Eye (tissue), 1 donor: ENCODE data around the gene AIG1.
"Not testable (repeated sequence)": the region's sequence is repeated elsewhere in the genome, so short reads cannot be mapped to it uniquely, and the experiment has no call there.

Experiments
- DNase-seq: peaks from one replicate; pipeline ENCODE4 v3.0.0-alpha.2; 2015

Gene AIG1, protein sequence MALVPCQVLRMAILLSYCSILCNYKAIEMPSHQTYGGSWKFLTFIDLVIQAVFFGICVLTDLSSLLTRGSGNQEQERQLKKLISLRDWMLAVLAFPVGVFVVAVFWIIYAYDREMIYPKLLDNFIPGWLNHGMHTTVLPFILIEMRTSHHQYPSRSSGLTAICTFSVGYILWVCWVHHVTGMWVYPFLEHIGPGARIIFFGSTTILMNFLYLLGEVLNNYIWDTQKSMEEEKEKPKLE

DNA sequence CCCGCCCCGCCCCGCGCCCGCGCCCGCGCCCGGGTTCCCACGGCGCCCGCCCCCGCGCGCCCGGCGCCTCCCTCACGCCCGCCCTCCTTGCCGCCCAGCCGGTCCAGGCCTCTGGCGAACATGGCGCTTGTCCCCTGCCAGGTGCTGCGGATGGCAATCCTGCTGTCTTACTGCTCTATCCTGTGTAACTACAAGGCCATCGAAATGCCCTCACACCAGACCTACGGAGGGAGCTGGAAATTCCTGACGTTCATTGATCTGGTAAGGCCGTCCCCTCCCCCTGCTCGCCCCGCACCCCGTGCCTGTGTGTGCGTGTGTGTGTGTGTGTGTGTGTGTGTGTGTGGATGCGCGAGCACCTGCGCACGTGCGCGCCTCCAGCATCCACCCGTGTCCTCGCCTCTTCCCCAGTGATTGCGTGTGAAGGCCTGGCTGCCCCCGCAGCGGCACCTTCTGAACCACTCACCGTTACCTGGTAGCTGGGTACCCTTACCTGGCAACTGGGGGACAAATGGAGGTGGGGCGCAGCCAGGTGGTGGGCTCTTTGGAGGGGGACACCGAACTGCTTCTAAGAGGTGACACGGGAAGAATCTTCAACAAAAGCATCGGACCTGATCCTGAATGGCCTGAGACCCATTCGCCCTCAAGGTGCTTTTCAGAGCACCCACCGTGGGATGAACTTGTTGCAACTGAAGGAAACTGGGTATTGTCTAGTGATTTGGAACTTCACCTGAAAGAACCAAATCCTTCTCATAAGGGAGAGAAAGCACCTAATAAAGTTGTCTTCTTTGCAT, at the start of gene AIG1:
Gene AIG1 (plus strand): TSS at position 84 of the 791 bp plus-strand sequence. CDS start 37 bp downstream, at position 121.
- DNase-seq: peak; percentile 90

DNA sequence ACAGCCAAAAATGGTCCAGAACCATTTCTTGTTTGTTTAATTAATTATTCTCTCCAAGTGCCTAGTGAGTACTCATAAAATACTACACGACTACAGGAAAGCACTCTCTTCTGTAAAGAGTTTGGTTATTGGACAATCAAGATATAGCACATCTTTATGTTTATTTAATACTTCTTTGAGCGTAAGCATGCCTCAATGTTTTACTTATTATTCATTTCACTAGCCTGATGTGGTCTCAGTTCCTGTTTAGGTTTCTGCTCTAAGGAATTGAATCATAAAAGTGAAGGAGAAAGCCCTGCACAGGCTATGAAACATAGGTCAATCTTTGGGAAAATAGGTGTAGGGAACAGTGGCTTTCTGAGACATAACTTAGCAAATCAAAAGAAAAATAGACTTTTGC, 45.9 kb upstream of the AIG1 start:
- no peak for DNase-seq

DNA sequence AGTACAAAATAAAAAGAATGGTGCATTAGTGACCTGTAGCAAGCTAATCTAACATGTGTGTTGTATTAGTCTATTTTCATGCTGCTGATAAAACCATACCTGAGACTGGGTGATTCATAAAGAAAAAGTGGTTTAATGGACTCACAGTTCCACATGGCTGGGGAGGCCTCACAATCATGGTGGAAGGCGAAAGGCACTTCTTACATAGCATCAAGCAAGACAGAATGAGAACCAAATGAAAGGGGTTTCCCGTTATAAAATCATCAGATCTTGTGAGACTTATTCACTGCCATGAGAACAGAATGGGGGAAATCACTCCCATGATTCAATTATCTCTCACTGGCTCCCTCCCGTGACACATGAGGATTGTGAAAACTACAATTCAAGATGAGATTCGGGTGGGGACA, 45.4 kb upstream of the AIG1 start:
- no peak for DNase-seq

DNA sequence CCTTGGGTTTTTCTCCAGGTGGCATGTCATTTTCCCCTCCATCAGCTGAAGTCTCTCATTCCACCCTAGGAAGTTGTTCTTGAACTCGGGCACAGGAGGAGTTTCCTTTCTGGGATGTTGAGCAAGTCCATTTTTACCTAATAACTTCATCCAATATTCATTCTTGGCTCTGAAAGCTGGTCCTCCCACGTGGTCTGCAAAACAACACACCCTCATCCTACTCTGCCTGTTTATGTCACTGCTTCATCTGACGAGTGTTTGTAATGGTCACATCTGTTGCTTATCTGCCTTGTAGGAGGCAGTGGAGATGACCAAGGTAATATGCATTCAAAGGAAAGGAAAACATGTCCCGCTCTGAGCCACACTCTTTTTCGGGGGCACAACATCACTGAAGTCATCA, 41.7 kb upstream of the AIG1 start:
- DNase-seq: no peak

DNA sequence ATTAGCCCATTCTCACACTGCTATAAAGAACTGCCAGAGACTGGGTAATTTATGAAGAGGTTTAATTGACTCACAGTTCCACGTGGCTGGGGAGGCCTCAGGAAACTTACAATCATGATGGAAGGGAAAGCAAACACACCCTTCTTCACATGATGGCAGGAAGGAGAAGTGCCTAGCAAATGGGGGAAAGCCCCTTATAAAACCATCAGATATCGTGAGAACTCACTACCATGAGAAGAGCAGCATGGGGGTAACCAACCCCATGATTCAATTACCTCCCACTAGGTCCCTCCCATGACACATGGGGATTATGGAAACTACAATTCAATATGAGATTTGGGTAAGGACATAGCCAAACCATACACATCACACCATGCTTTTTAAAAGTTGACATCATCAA, 39.8 kb upstream of the AIG1 start:
- not testable (repeated sequence) for DNase-seq

DNA sequence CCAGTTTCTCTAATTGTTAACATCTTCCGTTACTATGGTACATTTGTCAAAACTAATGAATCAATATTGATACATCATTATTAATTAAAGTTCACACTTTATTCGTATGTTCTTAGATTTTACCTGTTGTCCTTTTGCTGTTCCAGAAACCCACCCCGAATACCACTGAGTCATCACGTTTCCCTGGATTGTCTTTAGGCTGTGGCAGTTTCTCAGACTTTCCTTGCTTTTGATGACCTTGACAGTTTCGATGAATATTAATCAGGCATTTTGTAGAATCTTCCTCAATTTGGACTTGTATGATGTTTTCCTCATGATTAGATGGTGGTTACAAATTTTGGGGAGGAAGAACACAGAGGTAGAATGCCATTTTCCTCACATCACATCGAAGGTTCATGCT, 39.1 kb upstream of the AIG1 start:
- DNase-seq: no peak

DNA sequence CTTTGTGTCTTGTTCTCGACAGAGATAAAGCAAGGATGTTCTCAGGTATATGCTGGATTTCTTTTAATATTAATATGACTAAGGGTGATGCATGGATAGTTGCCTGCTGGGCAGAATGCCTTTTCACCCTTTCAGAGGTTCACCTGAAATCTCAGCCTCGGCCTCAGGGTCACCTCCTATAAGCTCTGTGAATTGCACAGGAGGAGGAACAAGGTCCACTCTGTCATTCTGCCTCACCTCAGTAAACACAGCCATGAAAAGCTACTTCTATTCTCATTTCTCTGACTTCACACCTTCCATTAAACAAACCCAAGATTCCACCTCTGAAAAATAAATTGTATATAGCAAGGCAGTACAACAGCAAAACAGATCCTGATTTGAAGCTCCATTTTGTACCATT, 38.1 kb upstream of the AIG1 start:
- DNase-seq: no peak

DNA sequence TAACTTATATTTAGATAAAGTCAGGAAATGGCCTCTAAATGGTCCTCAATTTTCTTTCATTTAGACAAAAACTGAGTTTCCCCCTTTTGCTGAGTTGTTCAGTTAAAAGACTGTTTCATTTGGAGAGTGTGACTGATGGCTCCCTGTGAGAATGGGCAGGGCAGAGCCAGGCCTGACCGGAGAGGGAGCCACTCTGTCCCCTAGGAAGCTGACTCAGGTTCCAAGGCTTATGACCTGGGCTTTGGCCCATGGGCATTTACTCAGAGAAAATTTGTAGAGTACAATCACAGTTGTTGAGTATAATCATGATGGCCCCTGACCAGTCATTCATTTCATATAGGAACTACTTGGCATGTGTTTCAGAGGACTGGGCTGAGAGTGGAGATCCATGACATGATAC, 37.0 kb upstream of the AIG1 start:
- no peak for DNase-seq

DNA sequence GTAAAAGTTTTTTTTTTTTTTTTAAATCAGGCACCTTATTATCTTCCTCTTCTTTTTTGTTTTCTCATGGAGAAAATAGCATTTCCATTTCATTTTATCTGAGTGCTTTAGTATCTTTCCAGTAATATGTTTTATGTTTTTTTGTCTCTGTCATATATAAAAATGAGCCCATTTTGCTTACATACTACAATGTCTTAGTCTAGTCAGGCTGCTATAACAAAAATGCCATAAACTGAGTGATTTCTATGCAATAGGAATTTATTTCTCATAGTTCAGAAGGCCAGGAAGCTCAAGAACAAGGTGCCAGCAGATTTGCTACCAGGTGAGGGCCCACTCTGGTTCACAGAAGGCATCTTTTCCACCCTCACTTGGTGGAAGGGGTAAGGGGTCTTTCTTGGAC, 35.7 kb upstream of the AIG1 start:
- DNase-seq: no peak

DNA sequence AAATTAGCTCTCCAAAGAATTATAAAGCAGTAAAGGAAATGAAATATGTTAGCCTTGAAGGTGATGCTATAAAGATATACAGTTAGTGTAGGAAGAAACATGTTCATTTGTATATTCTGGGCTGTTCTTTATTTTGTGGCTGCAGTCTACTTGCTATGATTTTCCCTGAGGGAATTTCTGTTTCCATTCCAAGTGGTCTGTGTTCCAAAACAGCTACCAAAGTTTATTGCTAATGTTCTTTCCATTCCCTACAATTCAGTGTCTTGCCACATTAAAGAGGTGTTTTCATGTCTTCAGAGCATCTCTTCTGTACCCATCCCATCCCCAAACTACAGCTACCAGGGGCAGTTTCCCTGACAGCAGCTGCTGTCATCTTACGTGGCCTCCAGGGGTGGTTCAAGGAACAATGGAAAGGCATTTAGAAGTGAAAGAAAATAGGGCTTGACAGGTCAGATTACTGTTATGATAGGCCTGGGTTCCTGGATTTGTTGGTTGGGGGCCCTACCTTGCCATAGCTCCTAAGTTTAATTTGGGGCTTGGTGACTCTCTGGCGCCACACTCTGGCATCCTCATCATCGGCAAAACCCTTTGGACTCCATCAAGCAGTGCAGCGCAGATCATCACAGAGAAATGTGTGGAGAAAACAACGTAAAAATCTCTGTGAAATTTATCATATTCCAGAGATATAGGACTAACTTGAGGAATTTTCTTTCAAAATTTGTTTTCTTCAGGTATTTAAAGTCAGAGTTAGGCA, 33.8 kb upstream of the AIG1 start:
- peak; percentile 31 for DNase-seq

DNA sequence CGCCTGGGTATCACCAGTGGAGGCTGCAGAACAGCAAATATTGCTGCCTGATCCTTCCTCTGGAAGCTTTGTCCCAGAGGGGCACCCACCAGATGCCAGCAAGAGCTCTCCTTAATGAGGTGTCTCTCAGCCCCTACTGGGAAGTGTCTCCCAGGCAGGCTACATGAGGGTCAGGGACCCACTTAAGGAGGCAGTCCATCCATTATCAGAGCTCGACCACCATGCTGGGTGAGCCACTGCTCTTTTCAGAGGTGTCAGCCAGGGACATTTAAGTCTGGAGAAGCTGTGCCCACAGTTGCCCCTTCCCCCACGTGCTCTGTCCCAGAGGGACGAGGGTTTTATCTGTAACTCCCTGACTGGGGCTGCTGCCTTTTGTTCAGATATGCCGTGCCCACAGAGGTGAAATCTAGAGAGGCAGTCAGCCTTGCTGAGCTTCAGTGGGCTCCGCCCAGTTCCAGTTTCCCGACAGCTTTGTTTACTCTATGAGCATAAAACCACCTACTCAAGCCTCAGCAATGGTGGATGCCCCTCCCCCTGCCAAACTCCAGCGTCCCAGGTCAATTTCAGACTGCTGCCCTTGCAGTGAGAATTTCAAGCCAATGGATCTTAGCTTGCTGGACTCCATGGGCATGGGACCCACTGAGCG, 25.9 kb upstream of the AIG1 start:
- DNase-seq: no peak

DNA sequence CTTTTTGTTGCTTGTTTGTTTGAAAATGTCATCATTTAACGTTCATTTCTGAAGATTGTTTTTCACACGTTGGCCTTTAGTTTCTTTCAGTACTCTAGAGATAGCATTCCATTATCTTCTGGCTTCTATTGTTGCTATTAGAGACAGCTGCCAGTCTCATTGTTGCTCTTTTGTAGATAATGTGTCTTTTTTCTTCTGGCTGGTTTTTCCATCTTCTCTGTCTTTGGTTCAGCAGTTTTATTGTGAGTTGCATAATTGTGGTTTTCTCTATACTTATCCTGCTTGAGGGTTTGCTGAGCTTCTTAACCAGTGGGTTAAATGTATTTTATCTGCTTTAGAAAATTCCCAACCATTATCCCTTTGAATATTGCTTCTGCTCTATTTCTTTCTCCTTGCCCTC, 23.2 kb upstream of the AIG1 start:
- no peak for DNase-seq

DNA sequence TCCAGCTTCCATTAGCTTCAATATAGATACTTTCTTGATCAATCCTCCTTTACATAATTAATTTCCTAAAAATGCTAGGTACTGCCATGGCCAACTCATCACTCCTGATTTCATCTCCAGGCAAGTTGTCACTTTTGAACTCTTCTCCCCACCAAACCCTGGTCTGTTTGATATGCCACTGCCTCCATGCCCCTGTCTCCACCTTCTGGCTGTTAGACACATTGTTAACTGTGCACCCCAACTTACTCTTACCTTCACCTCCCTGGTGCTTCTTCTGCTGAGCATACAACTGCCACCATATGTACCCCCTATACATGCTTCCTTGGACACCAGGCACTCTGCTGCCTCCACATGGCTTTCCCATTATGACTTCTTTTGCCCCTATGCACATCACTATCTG, 21.9 kb upstream of the AIG1 start:
- DNase-seq: no peak

DNA sequence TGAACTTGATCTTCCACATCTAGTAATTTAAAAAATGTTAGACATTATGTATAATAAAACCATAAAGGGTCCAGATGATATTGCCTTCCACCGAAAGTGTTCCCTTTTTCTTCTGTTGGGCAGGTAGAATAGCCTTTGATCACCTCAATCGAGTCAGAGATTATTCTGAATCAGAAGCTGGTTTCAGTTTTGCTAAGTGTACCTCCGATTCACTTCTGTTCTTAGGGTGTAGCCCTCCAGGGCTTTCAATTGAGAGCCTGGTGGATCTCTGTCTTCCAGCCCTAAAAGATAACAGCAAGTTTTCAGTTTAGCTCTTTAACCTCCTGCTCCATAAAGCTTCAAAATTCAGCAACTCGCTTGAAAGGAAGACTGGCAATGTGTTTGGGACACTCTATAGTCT, 21.1 kb upstream of the AIG1 start:
- no peak for DNase-seq

DNA sequence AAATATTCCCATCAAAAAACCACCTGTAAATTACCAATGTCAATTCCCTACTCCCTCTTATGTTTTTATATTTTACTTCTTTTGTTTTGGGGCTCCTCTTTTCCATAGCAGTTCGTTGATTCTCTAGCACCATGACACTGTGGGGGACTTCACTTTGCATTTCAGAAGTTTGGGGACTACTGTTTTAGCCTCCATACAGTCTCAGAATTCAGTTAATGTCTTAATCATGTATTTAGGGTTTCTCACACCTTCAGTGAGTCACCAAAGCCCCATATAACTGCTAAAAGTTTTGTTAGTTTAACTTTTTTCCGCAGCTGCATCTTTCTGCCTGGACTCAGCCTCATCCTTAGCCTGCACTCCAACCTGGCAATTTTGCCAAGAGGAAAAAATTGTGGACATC, 20.7 kb upstream of the AIG1 start:
- no peak for DNase-seq

DNA sequence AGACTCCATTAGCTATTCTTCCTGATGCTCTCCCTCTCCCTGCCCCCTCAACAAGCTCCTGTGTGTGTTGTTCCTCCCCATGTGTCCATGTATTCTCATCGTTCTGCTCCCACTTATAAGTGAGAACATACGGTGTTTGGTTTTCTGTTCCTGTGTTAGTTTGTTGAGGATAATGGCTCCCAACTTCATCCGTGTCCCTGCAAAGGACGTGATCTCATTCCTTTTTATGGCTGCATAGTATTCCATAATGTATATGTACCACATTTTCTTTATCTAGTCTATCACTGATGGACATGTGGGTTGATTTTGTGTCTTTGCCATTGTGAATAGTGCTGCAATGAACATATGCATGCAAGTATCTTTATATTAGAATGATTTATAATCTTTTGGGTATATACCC, 16.3 kb upstream of the AIG1 start:
- DNase-seq: not testable (repeated sequence)

DNA sequence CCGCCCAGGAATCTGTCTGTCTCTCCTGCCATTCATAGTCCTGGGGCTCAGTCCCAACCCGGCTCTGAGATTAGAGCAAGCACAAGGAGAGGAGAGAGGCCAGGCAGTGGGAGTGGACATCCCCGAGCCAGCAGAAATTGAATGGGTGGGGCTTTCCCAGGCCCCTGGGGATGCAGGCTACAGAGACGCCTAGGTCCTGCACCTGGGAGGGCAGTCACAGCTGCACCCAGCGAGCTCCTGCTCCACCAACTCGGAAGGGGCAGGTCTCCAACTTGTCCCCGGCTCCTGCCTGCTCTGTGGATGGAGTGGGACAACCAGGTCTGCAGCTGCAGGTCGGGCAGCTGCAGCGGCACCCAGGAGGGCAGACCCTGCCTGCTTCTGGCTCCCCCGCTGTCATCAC, 11.1 kb upstream of the AIG1 start:
- DNase-seq: no peak

DNA sequence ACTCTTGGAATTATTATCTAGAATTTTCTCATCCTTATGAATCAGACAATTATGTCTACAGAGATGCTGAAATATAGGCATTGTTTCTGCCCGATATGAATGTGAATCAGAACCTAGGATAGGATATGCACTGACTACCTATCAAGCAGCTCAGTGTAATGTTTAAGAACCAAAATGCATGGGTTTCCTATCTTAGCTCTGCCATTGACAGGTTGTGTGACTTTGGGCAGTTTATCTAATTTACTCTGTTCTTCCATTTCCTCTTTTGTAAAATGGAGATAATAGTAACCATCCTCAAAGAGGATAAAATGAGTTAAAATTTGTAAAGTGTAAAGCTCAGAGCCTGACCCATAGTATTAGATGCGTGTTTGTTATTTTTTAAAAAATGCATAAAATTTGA, 10.2 kb upstream of the AIG1 start:
- no peak for DNase-seq

DNA sequence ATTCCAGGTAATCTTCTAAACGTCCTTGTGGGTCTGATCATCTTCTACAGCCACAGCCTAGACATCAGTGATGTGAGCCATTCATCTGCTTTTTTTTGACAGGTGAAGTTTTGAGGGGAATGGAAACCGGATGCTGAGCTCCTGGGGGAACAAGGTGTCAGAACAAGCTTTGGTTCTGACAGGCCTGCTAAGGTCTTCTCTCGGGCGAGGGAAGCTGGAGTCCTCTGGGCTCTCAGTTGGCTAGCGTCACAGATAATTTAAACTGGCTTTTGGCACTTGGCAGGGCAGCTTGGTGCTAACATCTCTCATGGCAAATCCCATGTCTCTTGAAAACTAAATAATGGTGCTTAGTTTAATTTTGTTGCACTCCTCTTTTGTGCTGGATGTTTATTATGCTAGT, 8.4 kb upstream of the AIG1 start:
- DNase-seq: no peak

DNA sequence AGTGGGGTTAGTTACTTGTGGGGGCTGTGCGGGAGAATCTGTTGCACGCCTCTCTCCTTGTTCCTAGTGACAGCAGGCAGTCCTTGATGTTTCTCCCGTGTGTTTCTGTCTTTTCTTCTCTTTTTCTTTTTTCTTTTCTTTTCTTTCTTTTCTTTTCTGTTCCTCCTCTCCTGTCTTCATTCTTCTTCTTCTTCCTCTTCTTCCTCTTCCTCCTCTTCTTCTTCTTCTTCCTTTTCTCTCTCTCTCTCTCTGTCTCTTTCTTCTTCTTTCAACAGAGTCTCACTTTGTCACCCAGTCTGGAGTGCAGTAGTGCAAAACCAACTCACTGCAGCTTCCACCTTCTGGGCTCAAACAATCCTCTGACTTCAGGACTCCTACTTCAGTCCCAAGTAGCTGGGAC, 6.8 kb upstream of the AIG1 start:
- DNase-seq: no peak

DNA sequence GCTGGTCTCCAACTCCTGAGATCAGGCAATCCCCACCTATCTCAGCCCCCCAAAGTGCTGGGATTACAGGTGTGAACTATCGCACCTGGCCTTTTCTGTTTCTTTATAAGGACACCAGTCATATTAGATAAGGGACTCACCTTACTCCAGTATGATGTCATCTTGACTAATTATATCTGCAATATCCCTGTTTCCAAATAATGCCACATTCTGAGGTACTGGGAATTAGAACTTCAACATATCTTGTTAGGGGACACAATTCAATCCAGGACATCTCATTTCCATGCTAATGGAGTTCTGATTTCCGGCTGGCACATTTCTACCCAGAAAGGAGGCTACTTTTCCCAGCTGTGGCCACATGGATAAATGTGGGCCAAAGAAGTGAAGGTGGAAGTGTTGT, 6.4 kb upstream of the AIG1 start:
- DNase-seq: no peak

DNA sequence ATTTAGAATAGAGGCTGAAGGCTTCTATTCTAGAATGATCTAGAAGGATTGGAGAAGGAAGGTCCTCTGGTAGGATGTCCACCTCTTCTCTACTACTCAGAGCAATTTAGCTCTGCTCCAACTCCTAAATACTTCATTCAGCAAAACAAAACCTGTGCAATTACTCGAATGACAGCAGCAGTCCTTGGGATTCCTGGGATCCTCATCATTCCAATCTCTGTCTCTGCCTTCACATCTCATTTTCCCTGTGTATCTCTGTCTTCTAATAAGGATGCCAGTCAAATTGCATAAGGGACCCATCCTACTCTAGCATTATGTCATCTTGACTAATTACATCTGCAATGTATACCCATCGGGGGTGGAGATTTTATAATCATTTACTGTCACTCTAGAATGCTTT, 5.5 kb upstream of the AIG1 start:
- DNase-seq: no peak

DNA sequence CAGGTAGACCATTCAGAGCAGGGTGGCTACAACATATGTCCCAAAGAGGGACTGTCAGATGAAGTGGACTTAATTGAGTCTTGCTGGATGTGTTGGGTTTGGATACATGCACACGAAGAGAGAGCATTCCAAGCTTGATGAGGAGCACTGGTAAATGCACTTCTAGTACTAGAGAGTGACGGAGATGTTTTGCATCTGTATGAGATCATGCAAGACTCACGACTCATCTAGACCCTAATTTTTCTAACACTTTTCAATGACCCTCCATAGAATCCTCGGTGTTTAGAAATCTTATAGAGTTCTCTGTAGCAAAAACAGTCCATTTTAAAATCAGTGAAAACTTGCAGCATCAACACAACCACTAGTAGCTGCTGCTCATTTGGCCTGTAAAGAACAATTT, 4.8 kb upstream of the AIG1 start:
- DNase-seq: no peak

DNA sequence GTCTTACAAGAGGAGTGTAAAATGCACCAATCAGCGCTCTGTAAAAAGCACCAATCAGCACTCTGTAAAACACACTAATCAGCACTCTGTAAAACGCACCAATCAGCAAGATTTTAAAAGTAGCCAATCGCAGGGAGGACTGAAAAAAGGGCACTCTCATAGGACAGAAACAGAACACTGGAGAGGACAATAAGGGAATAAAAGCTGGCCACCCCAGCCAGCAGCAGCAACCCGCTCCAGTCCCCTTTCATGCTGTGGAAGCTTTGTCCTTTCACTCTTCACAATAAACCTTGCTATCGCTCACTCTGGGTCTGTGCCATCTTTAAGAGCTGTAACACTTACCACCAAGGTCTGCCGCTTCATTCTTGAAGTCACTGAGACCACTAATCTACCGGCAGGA, 1.7 kb upstream of the AIG1 start:
- peak; percentile 10 for DNase-seq
